ENCODE results near the gene MAPKAP1.

The MAPKAP1 gene

GRCh38 chr9:125558453-125559092, 148.4 kb downstream of the MAPKAP1 start:
- DNase-seq: peak; percentile 59

GRCh38 chr9:125556046-125556721, 150.8 kb downstream of the MAPKAP1 start:
- DNase-seq: no peak

GRCh38 chr9:125554726-125555125, 152.3 kb downstream of the MAPKAP1 start:
- no peak for DNase-seq

GRCh38 chr9:125551781-125552180, 155.2 kb downstream of the MAPKAP1 start:
- DNase-seq: no peak

- DNase-seq: no peak
These were observed 156.8 kb downstream of the MAPKAP1 start for GRCh38 chr9:125549891-125550885.

GRCh38 chr9:125549465-125549871, 157.5 kb downstream of the MAPKAP1 start:
- no peak for DNase-seq

- DNase-seq: no peak
These were observed 158.0 kb downstream of the MAPKAP1 start for GRCh38 chr9:125549039-125549438.

- DNase-seq: no peak
These were observed 158.9 kb downstream of the MAPKAP1 start for GRCh38 chr9:125548141-125548540.

GRCh38 chr9:125547368-125547767, 159.6 kb downstream of the MAPKAP1 start:
- no peak for DNase-seq

- no peak for DNase-seq
These were observed 161.2 kb downstream of the MAPKAP1 start for GRCh38 chr9:125545845-125546244.

GRCh38 chr9:125544988-125545651, 161.9 kb downstream of the MAPKAP1 start:
- DNase-seq: no peak

- no peak for DNase-seq
These were observed 162.5 kb downstream of the MAPKAP1 start for GRCh38 chr9:125544484-125544883.

- DNase-seq: peak; percentile 49
These were observed 165.2 kb downstream of the MAPKAP1 start for GRCh38 chr9:125541840-125542243.

GRCh38 chr9:125540497-125540896, 166.5 kb downstream of the MAPKAP1 start:
- no peak for DNase-seq

- peak; percentile 17 for DNase-seq
These were observed 168.9 kb downstream of the MAPKAP1 start for GRCh38 chr9:125538092-125538473.

- no peak for DNase-seq
These were observed 169.4 kb downstream of the MAPKAP1 start for GRCh38 chr9:125537442-125538091.

GRCh38 chr9:125536776-125537175, 170.2 kb downstream of the MAPKAP1 start:
- no peak for DNase-seq

GRCh38 chr9:125536167-125536772, 170.7 kb downstream of the MAPKAP1 start:
- DNase-seq: no peak

GRCh38 chr9:125534971-125535701, 171.9 kb downstream of the MAPKAP1 start:
- DNase-seq: no peak

- DNase-seq: no peak
These were observed 174.0 kb downstream of the MAPKAP1 start for GRCh38 chr9:125532812-125533594.
